Left ventricle myocardium superior (tissue), 1 donor: ENCODE results near the gene PTRHD1. TPM values are rescaled to one million over a fixed set of nuclear protein-coding genes. Genes with fewer than 3 reads are reported as not detected.
"Not testable (repeated sequence)": the region's sequence is repeated elsewhere in the genome, so short reads cannot be mapped to it uniquely, and the experiment has no call there.

Experiments
- ATAC-seq: fragments of 200-7000 bp; cut with Tn5 transposase; one replicate; pipeline ENCODE4 v1.9.1; 2020; ENCODE audit warnings: mild to moderate bottlenecking, moderate library complexity
- DNase-seq: peaks from one replicate; pipeline ENCODE4 v3.0.0-alpha.2; 2020
- intact Hi-C: fragments of 100-400 bp; cut with micrococcal nuclease; formaldehyde crosslinking; loops from one replicate; pipeline ENCODE4 v1.11.0; 2022
- long read RNA-seq: library from polyadenylated mRNA; unstranded; transcript quantifications from one replicate; pipeline ENCODE4 v2.0.0, GENCODE V29; 2021
- total RNA-seq: library from RNA; stranded (reverse); fragmentation: NEBNext Ultra II Directional; extraction: Animal tissue kit (Norgen Biotek cat#: 25700); gene quantifications from one replicate; pipeline ENCODE4 v1.2.1, GENCODE V29; 2021
- donor health status: DM: no; HTN: yes; CAD: no; lungs with severe emphysema.

Gene PTRHD1
- 28.2 TPM for total RNA-seq
- long read RNA-seq, transcript PTRHD1-201 (2 exons, 1,105 nt), result major isoform, 34 of 35 reads
- long read RNA-seq, partial matches to known transcripts, result 0 of 35 reads
- long read RNA-seq, other reads (novel, unspliced or antisense), result 0 of 35 reads

- ATAC-seq (peak; percentile 99), DNase-seq (peak; percentile 97)
- intact Hi-C loops, result no loop called here
These were observed at the start of gene PTRHD1, which contains the start of gene CENPO for GRCh38 chr2:24792874-24793760. Gene PTRHD1, minus strand, starts transcription at chr2:24793391. Its CDS starts 14 bp downstream, at chr2:24793377. Gene CENPO, plus strand, starts transcription at chr2:24793425. Its CDS starts 495 bp downstream, at chr2:24793920.

GRCh38 chr2:24842081-24843050 is 49.2 kb upstream of the PTRHD1 start:
- no peak for ATAC-seq
- no peak for DNase-seq
- intact Hi-C loops, result no loop called here

- DNase-seq (no peak), ATAC-seq (no peak)
- intact Hi-C loops, result no loop called here
These were observed 48.1 kb upstream of the PTRHD1 start for GRCh38 chr2:24840962-24841945.

GRCh38 chr2:24840164-24840869 is 47.1 kb upstream of the PTRHD1 start:
- DNase-seq (no peak), ATAC-seq (no peak)
- intact Hi-C loops, result no loop called here

GRCh38 chr2:24839729-24840128 is 46.5 kb upstream of the PTRHD1 start:
- DNase-seq (no peak), ATAC-seq (no peak)
- intact Hi-C loops, result no loop called here

- ATAC-seq, result no peak
- intact Hi-C loops, result no loop called here
- DNase-seq, result no peak
These were observed 45.4 kb upstream of the PTRHD1 start for GRCh38 chr2:24838541-24838940.

- ATAC-seq (no peak), DNase-seq (no peak)
- intact Hi-C loops, result no loop called here
These were observed 44.9 kb upstream of the PTRHD1 start for GRCh38 chr2:24837996-24838513.

- intact Hi-C loops, result no loop called here
- ATAC-seq (no peak), DNase-seq (no peak)
These were observed 43.5 kb upstream of the PTRHD1 start for GRCh38 chr2:24836706-24837105.

- ATAC-seq, result no peak
- intact Hi-C loops, result no loop called here
These were observed 43.0 kb upstream of the PTRHD1 start for GRCh38 chr2:24836206-24836605.

GRCh38 chr2:24835411-24835810 is 42.2 kb upstream of the PTRHD1 start:
- not testable (repeated sequence) for DNase-seq, ATAC-seq

More at GRCh38 chr2:24836206-24836605, 43.0 kb upstream of the PTRHD1 start:
- DNase-seq, result no peak

GRCh38 chr2:24834733-24835395 is 41.7 kb upstream of the PTRHD1 start:
- DNase-seq (no peak), ATAC-seq (no peak)
- intact Hi-C loops, result no loop called here

More at GRCh38 chr2:24835411-24835810, 42.2 kb upstream of the PTRHD1 start:
- intact Hi-C loops, result not testable (repeated sequence)

- intact Hi-C loops, result no loop called here
- DNase-seq, result no peak
- ATAC-seq, result no peak
These were observed 40.9 kb upstream of the PTRHD1 start for GRCh38 chr2:24833821-24834732.

GRCh38 chr2:24832931-24833701 is 39.9 kb upstream of the PTRHD1 start:
- intact Hi-C loops, result no loop called here
- DNase-seq, result no peak
- no peak for ATAC-seq

GRCh38 chr2:24832521-24832920 is 39.3 kb upstream of the PTRHD1 start:
- no peak for ATAC-seq
- DNase-seq, result no peak
- intact Hi-C loops, result no loop called here

GRCh38 chr2:24832073-24832461 is 38.9 kb upstream of the PTRHD1 start:
- peak; percentile 66 for ATAC-seq
- peak; percentile 73 for DNase-seq
- intact Hi-C loops, result no loop called here
